ENCODE results near the gene MACO1. TPM values are rescaled to one million over a fixed set of nuclear protein-coding genes. Genes with fewer than 3 reads are reported as not detected.

MACO1 gene
- total and polyA plus RNA-seq, 10 of the 15 experiments (the other 5 are each of a cell fraction or from before 2014, with no cell fraction given) = 3.2 to 19.8 (median 10.3) TPM

GRCh38 chr1:25485536-25486411 is 55.1 kb downstream of the MACO1 start:
- POLR2A ChIA-PET = interaction anchor here (1.4 to 2.2 kb wide), 3 partner anchors 10 to 54 kb away, joined by 4 to 6 read pairs (median 5); no protein-coding TSS in a partner anchor
- TF ChIP-seq PKNOX1 (IDR thresholded peaks at IDR 0.05) (no peak), HCFC1 (IDR thresholded peaks at IDR 0.05; ENCODE audit: low read length) (no peak), BRCA1 (IDR thresholded peaks at IDR 0.05; ENCODE audit: low read depth, low read length) (no peak), NR2F1 (conservative IDR thresholded peaks at IDR 0.05) (no peak), ZBTB40 (IDR thresholded peaks at IDR 0.05; ENCODE audit: borderline replicate concordance) (no peak), MYB (IDR thresholded peaks at IDR 0.05; ENCODE audit: borderline replicate concordance, low read depth, low read length) (no peak), SKIL (IDR thresholded peaks at IDR 0.05; ENCODE audit: low read depth, poor library complexity, severe bottlenecking) (no peak), ETV6 (conservative IDR thresholded peaks at IDR 0.05 in 1 of 2, IDR thresholded peaks at IDR 0.05 in 1 of 2; ENCODE audit: borderline replicate concordance in 1 of 2, low read depth in 1 of 2) (no peak), MTA2 (IDR thresholded peaks at IDR 0.05; ENCODE audit: low read depth) (no peak), GABPA (IDR thresholded peaks at IDR 0.05; ENCODE audit: low read depth) (no peak), RELA (IDR thresholded peaks at IDR 0.05; ENCODE audit: borderline replicate concordance, partially characterized antibody) (no peak), BHLHE40 (IDR thresholded peaks at IDR 0.05; ENCODE audit: borderline replicate concordance in 1 of 2, low read depth in 2 of 2, low read length in 1 of 2) (no peak)
- SMC1A ChIA-PET (ENCODE audit: uncharacterized antibody, unreplicated experiment) = interaction anchor here (0.7 to 6.5 kb wide), 9 partner anchors 8 to 141 kb away, joined by 3 to 69 read pairs (median 3); partner anchors contain the start of gene MACO1
- H2AFZ ChIP-seq (ENCODE audit: control insufficient read depth, low read depth, low read length) = no peak overlapping the region
- no peaks in the 10 kb centered on the region for H3K27me3 ChIP-seq (replicated peaks in 1 of 2; ENCODE audit: control insufficient read depth in 2 of 2, insufficient read depth in 2 of 2, low read length in 1 of 2)
- in situ Hi-C loops (cut with MboI) = no loop called here
- no peak overlapping the region for H3K27ac ChIP-seq (ENCODE audit: control insufficient read depth, insufficient read depth)
- BruUV-seq (replicated peaks) = no TSS peak
- DNase-seq (ENCODE audit: low read depth, low spot score) = no peak
- H3K9ac ChIP-seq (ENCODE audit: control insufficient read depth, insufficient read depth, low read length) = no peak overlapping the region
- ATAC-seq = no peak
- no peak overlapping the region for H3K4me3 ChIP-seq
- peaks cover 6 to 17% of the 10 kb centered on the region in 2 experiments for H3K36me3 ChIP-seq (ENCODE audit: control insufficient read depth in 2 of 2, insufficient read depth in 2 of 2, low read length in 1 of 2)
- H3K4me1 ChIP-seq (ENCODE audit: control insufficient read depth, insufficient read depth, low read length) = no peaks in the 10 kb centered on the region
- no peaks in the 10 kb centered on the region for H3K9me3 ChIP-seq (replicated peaks; ENCODE audit: control insufficient read depth, insufficient read depth, low read length)
- no peak overlapping the region for H3K4me2 ChIP-seq (ENCODE audit: control insufficient read depth, insufficient read depth)
- H4K20me1 ChIP-seq (ENCODE audit: control insufficient read depth, insufficient read depth) = no peaks in the 10 kb centered on the region
- RAD21 ChIA-PET (ENCODE audit: unreplicated experiment) = interaction anchor here (0.8 to 3.0 kb wide), 7 partner anchors 8 to 58 kb away, joined by 3 to 14 read pairs (median 6); no protein-coding TSS in a partner anchor
- intact Hi-C loops (cut with micrococcal nuclease; ENCODE audit: unreplicated experiment) = loop anchor here (2.0 kb wide), 1 partner anchor 53 kb away; no protein-coding TSS in a partner anchor
- no peak for FAIRE-seq
- no peaks in the 10 kb centered on the region; the same call in 1 of the 2 replicates for H3K79me2 ChIP-seq (ENCODE audit: control insufficient read depth, insufficient read depth, low read length)
- CTCF ChIA-PET = interaction anchor here (0.8 to 5.2 kb wide), 16 partner anchors 8 to 87 kb away, joined by 3 to 79 read pairs (median 13); no protein-coding TSS in a partner anchor
- 68% methylated on average over 6 of the region's 6 CpGs for WGBS (ENCODE audit: insufficient coverage, insufficient replicate concordance, low lambda C conversion rate, missing lambda C conversion rate)
